IMR-90 (cell line): ENCODE results near the gene COL27A1.

Experiments
- CHD1 ChIP-seq: IDR thresholded peaks from 2 replicates; pipeline ENCODE4 v1.6.1; 2012; ENCODE audit warnings: low read depth, low read length, improper control_type of control experiment
- CTCF ChIP-seq: conservative IDR thresholded peaks from 2 replicates; pipeline ENCODE4 v1.5.1; 2012; ENCODE audit warnings: mild to moderate bottlenecking, low read depth, low read length, improper control_type of control experiment
- POLR2A ChIP-seq: IDR thresholded peaks from 2 replicates; pipeline ENCODE4 v1.6.1; 2012; ENCODE audit warnings: mild to moderate bottlenecking, low read depth, low read length
- RAD21 ChIP-seq: IDR thresholded peaks from 2 replicates; pipeline ENCODE4 v1.6.1; 2012; ENCODE audit warnings: low read length, improper control_type of control experiment
- RFX5 ChIP-seq: IDR thresholded peaks from 2 replicates; pipeline ENCODE4 v1.8.0; 2012; ENCODE audit warnings: low read depth, mild to moderate bottlenecking, low read length, moderate library complexity
- SMC3 ChIP-seq: fragments of 150-350 bp; IDR thresholded peaks from 2 replicates; pipeline ENCODE4 v1.6.1; 2016; ENCODE audit warnings: low read depth, mild to moderate bottlenecking, antibody characterized with exemption, low read length, moderate library complexity

- no peak for TF ChIP-seq RAD21
- no peak for TF ChIP-seq POLR2A
- no peak for TF ChIP-seq CTCF
- no peak for TF ChIP-seq SMC3
- TF ChIP-seq CHD1 = no peak
- no peak for TF ChIP-seq RFX5
Observed at GRCh38 chr9:114304416-114305188, 149.3 kb downstream of the COL27A1 start.
